PC-3 (cell line): ENCODE data around the gene FGFBP2.

Source experiments
- EZH2phosphoT487 ChIP-seq: fragments of 300-600 bp; sonication (generic); IDR thresholded peaks from 2 replicates; pipeline ENCODE4 v1.6.1; 2018; ENCODE audit warnings: mild to moderate bottlenecking, antibody characterized with exemption, low read length, borderline replicate concordance
- TF ChIP-seq, protein P1 (sequence below): fragments of 300-600 bp; sonication (generic); conservative IDR thresholded peaks from 2 replicates; pipeline ENCODE4 v1.5.1; 2017; ENCODE audit warnings: antibody characterized with exemption, low read depth, mild to moderate bottlenecking, low read length

DNA sequence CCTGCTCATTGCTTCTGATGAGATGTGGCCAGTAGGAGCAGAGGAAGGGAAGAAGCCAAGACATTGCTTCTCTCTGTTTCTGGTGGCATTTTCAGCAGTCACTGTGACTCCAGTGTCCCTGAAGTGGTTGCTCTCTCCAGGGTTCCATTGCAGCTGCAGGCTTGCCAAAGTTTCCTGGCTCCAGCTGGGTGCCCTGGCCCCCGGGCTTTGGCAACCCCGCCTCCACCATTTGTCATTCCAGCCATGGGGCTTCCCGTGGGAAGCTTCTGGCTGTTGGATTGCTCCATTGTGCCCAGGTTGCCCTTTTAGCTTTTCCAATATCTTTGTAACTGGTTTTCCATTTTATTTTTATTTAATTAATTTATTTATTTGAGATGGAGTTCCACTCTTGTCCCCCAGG is 37.1 kb downstream of the FGFBP2 start:
- TF ChIP-seq EZH2phosphoT487 = no peak
- TF ChIP-seq, protein P1, sequence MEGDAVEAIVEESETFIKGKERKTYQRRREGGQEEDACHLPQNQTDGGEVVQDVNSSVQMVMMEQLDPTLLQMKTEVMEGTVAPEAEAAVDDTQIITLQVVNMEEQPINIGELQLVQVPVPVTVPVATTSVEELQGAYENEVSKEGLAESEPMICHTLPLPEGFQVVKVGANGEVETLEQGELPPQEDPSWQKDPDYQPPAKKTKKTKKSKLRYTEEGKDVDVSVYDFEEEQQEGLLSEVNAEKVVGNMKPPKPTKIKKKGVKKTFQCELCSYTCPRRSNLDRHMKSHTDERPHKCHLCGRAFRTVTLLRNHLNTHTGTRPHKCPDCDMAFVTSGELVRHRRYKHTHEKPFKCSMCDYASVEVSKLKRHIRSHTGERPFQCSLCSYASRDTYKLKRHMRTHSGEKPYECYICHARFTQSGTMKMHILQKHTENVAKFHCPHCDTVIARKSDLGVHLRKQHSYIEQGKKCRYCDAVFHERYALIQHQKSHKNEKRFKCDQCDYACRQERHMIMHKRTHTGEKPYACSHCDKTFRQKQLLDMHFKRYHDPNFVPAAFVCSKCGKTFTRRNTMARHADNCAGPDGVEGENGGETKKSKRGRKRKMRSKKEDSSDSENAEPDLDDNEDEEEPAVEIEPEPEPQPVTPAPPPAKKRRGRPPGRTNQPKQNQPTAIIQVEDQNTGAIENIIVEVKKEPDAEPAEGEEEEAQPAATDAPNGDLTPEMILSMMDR = no peak
